ENCODE measurements around the gene DCTN3.

DNA sequence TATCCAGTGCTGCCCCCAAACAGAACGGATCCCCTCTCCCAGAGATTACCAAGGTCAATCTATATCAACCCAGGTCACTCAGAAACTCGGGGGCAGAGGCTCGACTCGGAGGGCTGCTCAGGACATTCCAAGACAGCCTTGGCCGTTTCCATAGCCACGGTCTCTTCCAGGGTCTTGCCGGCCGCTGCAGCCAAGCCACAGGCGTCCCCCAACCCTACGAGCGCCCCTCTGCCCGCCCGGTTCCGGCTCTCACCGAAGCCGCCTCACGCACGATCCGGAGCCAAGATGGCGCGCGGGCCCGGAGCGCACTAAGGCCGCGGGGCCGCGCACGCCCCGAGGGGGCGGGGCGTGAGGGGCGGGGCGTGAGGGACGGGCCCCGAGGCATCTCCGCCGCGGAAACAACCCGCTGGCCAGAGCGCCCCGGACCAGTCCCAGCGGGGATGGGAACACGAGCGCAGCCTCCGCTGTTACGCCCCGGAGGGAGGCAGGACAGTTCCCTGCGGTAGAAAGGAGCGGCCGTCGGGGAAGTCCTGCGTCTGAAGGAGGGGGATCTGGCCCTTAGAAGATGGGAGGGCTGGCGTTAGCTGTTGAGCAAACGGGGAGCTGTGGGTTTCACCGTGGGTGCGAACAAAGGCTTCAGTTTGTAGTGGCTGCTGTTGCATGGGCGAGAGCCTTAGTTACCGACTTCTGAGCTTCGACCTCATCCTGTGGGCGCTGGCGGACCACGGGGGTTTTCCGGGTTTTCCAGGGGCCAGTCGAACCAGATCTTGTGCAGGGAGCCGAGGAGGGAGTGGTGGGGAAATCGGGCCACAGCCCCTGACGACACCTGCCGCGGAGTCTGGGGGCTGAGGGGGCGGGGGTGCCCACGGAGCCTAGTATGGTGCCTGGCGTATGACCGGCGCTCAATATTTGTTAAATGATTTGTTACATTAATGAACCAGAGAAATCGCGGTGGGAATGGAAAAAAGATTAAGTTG lies 8.2 kb downstream of the DCTN3 start, which contains the start of gene RPP25L:
- TF ChIP-seq, protein P1, sequence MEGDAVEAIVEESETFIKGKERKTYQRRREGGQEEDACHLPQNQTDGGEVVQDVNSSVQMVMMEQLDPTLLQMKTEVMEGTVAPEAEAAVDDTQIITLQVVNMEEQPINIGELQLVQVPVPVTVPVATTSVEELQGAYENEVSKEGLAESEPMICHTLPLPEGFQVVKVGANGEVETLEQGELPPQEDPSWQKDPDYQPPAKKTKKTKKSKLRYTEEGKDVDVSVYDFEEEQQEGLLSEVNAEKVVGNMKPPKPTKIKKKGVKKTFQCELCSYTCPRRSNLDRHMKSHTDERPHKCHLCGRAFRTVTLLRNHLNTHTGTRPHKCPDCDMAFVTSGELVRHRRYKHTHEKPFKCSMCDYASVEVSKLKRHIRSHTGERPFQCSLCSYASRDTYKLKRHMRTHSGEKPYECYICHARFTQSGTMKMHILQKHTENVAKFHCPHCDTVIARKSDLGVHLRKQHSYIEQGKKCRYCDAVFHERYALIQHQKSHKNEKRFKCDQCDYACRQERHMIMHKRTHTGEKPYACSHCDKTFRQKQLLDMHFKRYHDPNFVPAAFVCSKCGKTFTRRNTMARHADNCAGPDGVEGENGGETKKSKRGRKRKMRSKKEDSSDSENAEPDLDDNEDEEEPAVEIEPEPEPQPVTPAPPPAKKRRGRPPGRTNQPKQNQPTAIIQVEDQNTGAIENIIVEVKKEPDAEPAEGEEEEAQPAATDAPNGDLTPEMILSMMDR (IDR thresholded peaks at IDR 0.05) = no peak
- peak in 1 of 2 donors; percentile 80 for TF ChIP-seq POLR2A (IDR thresholded peaks at IDR 0.05)
